GM12878 (cell line): ENCODE data around the gene ATP6V0A1. TPM values are rescaled to one million over a fixed set of nuclear protein-coding genes. Genes with fewer than 3 reads are reported as not detected.

Source experiments
- ATAC-seq: fragments of 200-7000 bp; cut with Tn5 transposase; 3 replicates; pipeline ENCODE4 v1.9.1; 2020; ENCODE audit warnings: mild to moderate bottlenecking, moderate library complexity
- BruUV-seq: library from RNA; stranded (reverse); fragments of 400-500 nt; replicated peaks from 2 replicates; lab custom pipeline; 2021; lab: Mats Ljungman, UMichigan
- CTCF ChIA-PET: fragments of 300-600 bp; sonication (Branson Sonifier 250); formaldehyde crosslinking; extraction: SDS; loops from one replicate; lab custom pipeline; 2021; ENCODE audit warnings: inconsistent platforms; lab: Yijun Ruan, JAX
- POLR2A ChIA-PET: fragments of 350-600 bp; formaldehyde crosslinking; extraction: SDS; loops from one replicate; lab custom pipeline; 2021; ENCODE audit warnings: inconsistent platforms; lab: Charles Lee
- RAD21 ChIA-PET: fragments of 300-600 bp; sonication (Branson Sonifier 250); formaldehyde crosslinking; loops from one replicate; lab custom pipeline; 2023; ENCODE audit warnings: antibody characterized with exemption; ENCODE audit not compliant: unreplicated experiment; lab: Charles Lee
- SMC1A ChIA-PET: fragments of 300-600 bp; sonication (Branson Sonifier 250); formaldehyde crosslinking; loops from one replicate; lab custom pipeline; 2023; ENCODE audit not compliant: unreplicated experiment, uncharacterized antibody; lab: Charles Lee
- DNase-seq: peaks from one replicate; pipeline ENCODE4 v3.0.0-alpha.2; 2011; ENCODE audit warnings: low read depth, low spot score
- FAIRE-seq: peaks from 3 replicates; lab custom pipeline; 2011; peaks lifted over from hg19 to GRCh38; lab: Jason Lieb, UNC
- H2AFZ ChIP-seq: 2 replicates; pipeline ENCODE4 v1.6.0; 2011; ENCODE audit warnings: low read depth, low read length, control low read depth; ENCODE audit not compliant: control insufficient read depth
- H3K27ac ChIP-seq: 2 replicates; pipeline ENCODE4 v1.5.1; 2011; ENCODE audit warnings: control low read depth; ENCODE audit not compliant: control insufficient read depth, insufficient read depth
- H3K27me3 ChIP-seq, 2 experiments: replicated peaks in 1 of 2; 2 replicates each; pipeline versions ENCODE4 v1.6.0 to v1.6.1; 2011; ENCODE audit warnings: low read length in 1 of 2; ENCODE audit not compliant: control insufficient read depth in 2 of 2, insufficient read depth in 2 of 2
- H3K36me3 ChIP-seq, 2 experiments: 2 replicates each; pipeline ENCODE4 v1.5.1; 2011; ENCODE audit warnings: low read length in 1 of 2; ENCODE audit not compliant: control insufficient read depth in 2 of 2, insufficient read depth in 2 of 2
- H3K4me1 ChIP-seq: 2 replicates; pipeline ENCODE4 v1.6.1; 2011; ENCODE audit warnings: mild to moderate bottlenecking, low read length, moderate library complexity, mixed read lengths; ENCODE audit not compliant: control insufficient read depth, insufficient read depth
- H3K4me2 ChIP-seq: 2 replicates; pipeline ENCODE4 v1.6.0; 2011; ENCODE audit warnings: control low read depth; ENCODE audit not compliant: control insufficient read depth, insufficient read depth
- H3K4me3 ChIP-seq: fragments of 200-600 bp; sonication (generic); 2 replicates; pipeline ENCODE4 v1.5.1; 2016
- H3K79me2 ChIP-seq: 2 replicates; pipeline ENCODE4 v1.6.0; 2011; ENCODE audit warnings: low read length; ENCODE audit not compliant: control insufficient read depth, insufficient read depth
- H3K9ac ChIP-seq: 2 replicates; pipeline ENCODE4 v1.8.0; 2011; ENCODE audit warnings: low read length, control low read depth, mixed read lengths; ENCODE audit not compliant: control insufficient read depth, insufficient read depth
- H3K9me3 ChIP-seq: replicated peaks from 3 replicates; pipeline ENCODE4 v1.5.1; 2011; ENCODE audit warnings: mild to moderate bottlenecking, low read length; ENCODE audit not compliant: control insufficient read depth, insufficient read depth
- H4K20me1 ChIP-seq: 2 replicates; pipeline ENCODE4 v1.6.0; 2011; ENCODE audit not compliant: control insufficient read depth, insufficient read depth
- BCL3 ChIP-seq: IDR thresholded peaks from 2 replicates; pipeline ENCODE4 v1.6.1; 2011; ENCODE audit warnings: borderline replicate concordance, low read depth, mild to moderate bottlenecking, moderate library complexity, low read length; ENCODE audit not compliant: insufficient read depth, poor library complexity, severe bottlenecking
- CBFB ChIP-seq: IDR thresholded peaks from 2 replicates; pipeline ENCODE4 v1.6.1; 2016; ENCODE audit warnings: antibody characterized with exemption, low read depth
- CHD4 ChIP-seq: fragments of 200-600 bp; sonication (generic); IDR thresholded peaks from 2 replicates; pipeline ENCODE4 v1.6.1; 2016; ENCODE audit warnings: mild to moderate bottlenecking
- DPF2 ChIP-seq: fragments of 450-650 bp; IDR thresholded peaks from 2 replicates; pipeline ENCODE4 v1.6.1; 2017; ENCODE audit warnings: mild to moderate bottlenecking
- HDAC2 ChIP-seq: fragments of 200-600 bp; sonication (generic); IDR thresholded peaks from 2 replicates; pipeline ENCODE4 v1.6.1; 2017
- LARP7 ChIP-seq: fragments of 450-650 bp; IDR thresholded peaks from 2 replicates; pipeline ENCODE4 v1.6.1; 2017; ENCODE audit warnings: mild to moderate bottlenecking
- MTA3 ChIP-seq: IDR thresholded peaks from 2 replicates; pipeline ENCODE4 v1.6.1; 2012; ENCODE audit warnings: low read length, inconsistent platforms, borderline replicate concordance
- NFIC ChIP-seq: IDR thresholded peaks from 2 replicates; pipeline ENCODE4 v1.6.1; 2012; ENCODE audit warnings: low read depth, mild to moderate bottlenecking, inconsistent platforms, low read length, moderate library complexity
- NFYA ChIP-seq: IDR thresholded peaks from 2 replicates; pipeline ENCODE4 v1.6.1; 2011; ENCODE audit warnings: low read depth, mild to moderate bottlenecking, low read length, improper control_type of control experiment, borderline replicate concordance
- NR2F1 ChIP-seq: fragments of 450-650 bp; conservative IDR thresholded peaks from 2 replicates; pipeline ENCODE4 v1.6.1; 2017; ENCODE audit warnings: mild to moderate bottlenecking
- NRF1 ChIP-seq: conservative IDR thresholded peaks from 2 replicates; pipeline ENCODE4 v1.6.1; 2011; ENCODE audit warnings: mild to moderate bottlenecking, low read depth, low read length, improper control_type of control experiment
- RELB ChIP-seq: fragments of 450-650 bp; IDR thresholded peaks from 2 replicates; pipeline ENCODE4 v1.6.1; 2017; ENCODE audit warnings: low read depth, mild to moderate bottlenecking, moderate library complexity
- RFX5 ChIP-seq: IDR thresholded peaks from 2 replicates; pipeline ENCODE4 v1.6.1; 2011; ENCODE audit warnings: low read depth, low read length, improper control_type of control experiment
- SMAD1 ChIP-seq: fragments of 450-650 bp; IDR thresholded peaks from 2 replicates; pipeline ENCODE4 v1.6.1; 2018; ENCODE audit warnings: mild to moderate bottlenecking, low read depth; ENCODE audit not compliant: partially characterized antibody
- SPI1 ChIP-seq: IDR thresholded peaks from 2 replicates; pipeline ENCODE4 v1.6.1; 2011; ENCODE audit warnings: low read depth, mild to moderate bottlenecking, low read length, moderate library complexity, borderline replicate concordance; ENCODE audit not compliant: insufficient read depth
- SRF ChIP-seq, 2 experiments: IDR thresholded peaks; 2 replicates each; pipeline ENCODE4 v1.6.1; 2011; ENCODE audit warnings: low read depth in 2 of 2, low read length in 2 of 2, mild to moderate bottlenecking in 1 of 2, moderate library complexity in 1 of 2
- TCF3 ChIP-seq: IDR thresholded peaks from 2 replicates; pipeline ENCODE4 v1.6.1; 2012; ENCODE audit warnings: low read depth, mild to moderate bottlenecking, low read length, borderline replicate concordance; ENCODE audit not compliant: insufficient read depth
- USF2 ChIP-seq: IDR thresholded peaks from 2 replicates; pipeline ENCODE4 v1.6.1; 2011; ENCODE audit warnings: low read depth, low read length, improper control_type of control experiment, borderline replicate concordance
- WRNIP1 ChIP-seq: IDR thresholded peaks from 2 replicates; pipeline ENCODE4 v1.6.1; 2011; ENCODE audit warnings: low read depth, low read length, improper control_type of control experiment, borderline replicate concordance
- ZSCAN29 ChIP-seq: fragments of 450-650 bp; IDR thresholded peaks from 2 replicates; pipeline ENCODE4 v1.6.1; 2017; ENCODE audit warnings: mild to moderate bottlenecking, moderate library complexity
- ZZZ3 ChIP-seq: IDR thresholded peaks from 2 replicates; pipeline ENCODE4 v1.6.1; 2011; ENCODE audit warnings: low read depth; ENCODE audit not compliant: control insufficient read depth, insufficient read length
- WGBS: methylation state at CpG from one replicate; pipeline ENCODE4 v1.1.6; 2016; ENCODE audit warnings: low lambda C conversion rate; ENCODE audit not compliant: insufficient replicate concordance, insufficient coverage; ENCODE audit errors: missing lambda C conversion rate; 5-methylcytosine and 5-hydroxymethylcytosine counted together
- in situ Hi-C: fragments of 300-500 bp; cut with MboI; formaldehyde crosslinking; loops from 9 replicates; pipeline ENCODE4 v1.14.3; 2018; ENCODE audit warnings: mixed read lengths
- intact Hi-C: fragments of 100-400 bp; cut with micrococcal nuclease; formaldehyde crosslinking; loops from one replicate; pipeline ENCODE4 v1.14.2; 2022; ENCODE audit not compliant: unreplicated experiment
- polyA plus RNA-seq, 11 experiments: library from polyadenylated mRNA; depleted of rRNA in 4 of 11; unstranded in 6 of 11; stranded (reverse) in 5 of 11; fragments of >200 nt; fragmentation: Nextera tagmentation in 4 of 11; fragmentation: Illumina TruSeq in 1 of 11; extraction: Ambion mirVana in 4 of 11; extraction: Trizol in 1 of 11; gene quantifications; 1 replicate in 1 of 11; 2 replicates in 10 of 11; pipeline versions ENCODE4 v1.2.1 to v1.2.3, GENCODE V29; 2011 to 2016; ENCODE audit warnings: inconsistent platforms in 2 of 11, missing spikeins in 2 of 11, low read depth in 1 of 11
- total RNA-seq, 4 experiments: library from RNA; depleted of rRNA in 3 of 4; stranded (reverse); fragments of >200 nt in 3 of 4; fragmentation: Illumina TruSeq in 1 of 4; extraction: Trizol in 1 of 4; gene quantifications; 2 replicates each; pipeline versions ENCODE4 v1.2.1 to v1.2.3, GENCODE V29; 2013 to 2021

ATP6V0A1 gene
- total and polyA plus RNA-seq, 10 of the 15 experiments (the other 5 are each of a cell fraction or from before 2014, with no cell fraction given), result 3.0 to 76.6 (median 30.9) TPM

DNA sequence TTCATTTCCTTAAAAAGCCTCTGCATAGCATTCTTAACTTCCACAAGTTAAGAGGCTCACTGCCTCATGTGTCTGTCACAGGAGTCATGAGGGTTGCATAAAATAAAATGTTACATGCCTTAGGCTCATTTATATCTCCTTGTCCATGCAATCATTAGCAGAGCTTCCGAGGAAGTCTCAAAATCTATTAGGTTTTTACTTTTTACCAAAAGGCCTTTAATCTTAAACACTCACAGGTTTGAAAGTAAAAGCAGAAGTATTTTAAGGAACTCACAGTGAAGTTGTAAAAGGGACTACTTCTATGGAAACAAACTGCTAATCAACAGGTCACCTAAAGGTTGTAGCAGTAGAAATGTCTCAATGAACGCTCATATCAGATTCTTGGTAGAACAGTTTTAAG, 5.2 kb upstream of the ATP6V0A1 start:
- H3K27ac ChIP-seq, result no peak overlapping the region
- no peak overlapping the region for H3K4me3 ChIP-seq
- ATAC-seq (peak; percentile 23; the same call in 2 of the 3 replicates), DNase-seq (no peak), FAIRE-seq (no peak)
- H3K9ac ChIP-seq, result no peak overlapping the region
- H3K4me1 ChIP-seq, result peaks cover 27% of the 10 kb centered on the region
- H3K79me2 ChIP-seq, result no peaks in the 10 kb centered on the region
- no peaks in the 10 kb centered on the region for H3K27me3 ChIP-seq
- no peaks in the 10 kb centered on the region for H4K20me1 ChIP-seq
- intact Hi-C loops, result no loop called here
- WGBS, result 45% methylated on average over 2 of the region's 2 CpGs
- ChIA-PET SMC1A (interaction anchor here (1.0 to 3.7 kb wide), 3 partner anchors 12 to 27 kb away, joined by 3 to 22 read pairs (median 3); no protein-coding TSS in a partner anchor), RAD21 (interaction anchor here (0.6 to 1.1 kb wide), 2 partner anchors 12 to 47 kb away, joined by 3 to 5 read pairs; no protein-coding TSS in a partner anchor), POLR2A (interaction anchor here (0.7 kb wide), 1 partner anchor 21 kb away, joined by 6 read pairs; no protein-coding TSS in a partner anchor), CTCF (interaction anchor here (0.6 to 1.5 kb wide), 4 partner anchors 11 to 64 kb away, joined by 3 to 5 read pairs (median 4); no protein-coding TSS in a partner anchor)
- H3K4me2 ChIP-seq, result no peak overlapping the region
- no peaks in the 10 kb centered on the region for H3K36me3 ChIP-seq
- H3K9me3 ChIP-seq, result no peaks in the 10 kb centered on the region
- in situ Hi-C loops, result no loop called here
- no peak overlapping the region for H2AFZ ChIP-seq
- no TSS peak for BruUV-seq
- TF ChIP-seq ZZZ3 (no peak), CBFB (no peak), ZSCAN29 (no peak), SRF (IDR thresholded peaks at IDR 0.05; ENCODE audit: low read depth in 2 of 2, low read length in 2 of 2) (no peak), HDAC2 (no peak), MTA3 (no peak), NFYA (no peak), BCL3 (no peak), DPF2 (no peak), TCF3 (no peak), NR2F1 (peak; percentile 27; the same call in 1 of the 2 replicates), SPI1 (peak; percentile 47; the same call in 1 of the 2 replicates), WRNIP1 (no peak), LARP7 (no peak), RELB (peak; percentile 32; the same call in 1 of the 2 replicates), NRF1 (no peak), SMAD1 (no peak), USF2 (no peak), NFIC (no peak), RFX5 (no peak), CHD4 (no peak)
